ENCODE data around the gene CHST11. TPM values are rescaled to one million over a fixed set of nuclear protein-coding genes. Genes with fewer than 3 reads are reported as not detected.
"Not testable (repeated sequence)": the region's sequence is repeated elsewhere in the genome, so short reads cannot be mapped to it uniquely, and the experiment has no call there.

The CHST11 gene
- polyA plus RNA-seq, 4 donors, result 7.1 to 8.3 (median 7.7) TPM

- DNase-seq (ENCODE audit: low read depth in 4 of 4, low spot score in 3 of 4), result no peak
Measured at GRCh38 chr12:104553421-104553820, 96.7 kb downstream of the CHST11 start.

GRCh38 chr12:104555648-104556047, 98.9 kb downstream of the CHST11 start:
- DNase-seq (ENCODE audit: low read depth in 4 of 4, low spot score in 3 of 4), result peak in 2 of 4 donors; percentile 14 to 22

- no peak for DNase-seq (ENCODE audit: low read depth in 4 of 4, low spot score in 3 of 4)
Measured at GRCh38 chr12:104557488-104558195, 100.9 kb downstream of the CHST11 start.

- no peak for DNase-seq (ENCODE audit: low read depth in 4 of 4, low spot score in 3 of 4)
Measured at GRCh38 chr12:104560881-104561280, 104.1 kb downstream of the CHST11 start.

DNA sequence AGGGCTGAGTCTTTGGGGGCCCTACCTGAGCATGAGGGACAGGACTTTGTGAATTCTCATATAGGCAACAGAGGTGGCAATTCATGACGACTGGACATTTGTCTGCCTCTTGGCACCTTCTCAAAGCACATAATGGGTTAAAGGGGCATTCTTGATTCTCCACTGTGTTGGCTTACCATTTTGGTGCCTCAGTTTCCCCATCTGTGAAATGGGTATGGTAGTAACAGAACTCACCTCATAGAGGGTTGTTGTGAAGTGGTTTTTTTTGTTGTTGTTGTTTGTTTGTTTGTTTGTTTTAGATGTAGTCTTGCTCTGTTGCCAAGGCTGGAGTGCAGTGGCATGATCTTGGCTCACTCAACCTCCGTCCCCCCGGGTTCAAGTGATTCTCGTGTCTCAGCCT, 106.0 kb downstream of the CHST11 start:
- DNase-seq (ENCODE audit: low read depth in 4 of 4, low spot score in 3 of 4), result no peak

- DNase-seq (ENCODE audit: low read depth in 4 of 4, low spot score in 3 of 4), result not testable (repeated sequence)
Measured at GRCh38 chr12:104564662-104565061, 107.9 kb downstream of the CHST11 start.

GRCh38 chr12:104565606-104566243, 109.0 kb downstream of the CHST11 start:
- no peak for DNase-seq (ENCODE audit: low read depth in 4 of 4, low spot score in 3 of 4)

- DNase-seq (ENCODE audit: low read depth in 4 of 4, low spot score in 3 of 4), result no peak
Measured at GRCh38 chr12:104566244-104566993, 109.7 kb downstream of the CHST11 start.

DNA sequence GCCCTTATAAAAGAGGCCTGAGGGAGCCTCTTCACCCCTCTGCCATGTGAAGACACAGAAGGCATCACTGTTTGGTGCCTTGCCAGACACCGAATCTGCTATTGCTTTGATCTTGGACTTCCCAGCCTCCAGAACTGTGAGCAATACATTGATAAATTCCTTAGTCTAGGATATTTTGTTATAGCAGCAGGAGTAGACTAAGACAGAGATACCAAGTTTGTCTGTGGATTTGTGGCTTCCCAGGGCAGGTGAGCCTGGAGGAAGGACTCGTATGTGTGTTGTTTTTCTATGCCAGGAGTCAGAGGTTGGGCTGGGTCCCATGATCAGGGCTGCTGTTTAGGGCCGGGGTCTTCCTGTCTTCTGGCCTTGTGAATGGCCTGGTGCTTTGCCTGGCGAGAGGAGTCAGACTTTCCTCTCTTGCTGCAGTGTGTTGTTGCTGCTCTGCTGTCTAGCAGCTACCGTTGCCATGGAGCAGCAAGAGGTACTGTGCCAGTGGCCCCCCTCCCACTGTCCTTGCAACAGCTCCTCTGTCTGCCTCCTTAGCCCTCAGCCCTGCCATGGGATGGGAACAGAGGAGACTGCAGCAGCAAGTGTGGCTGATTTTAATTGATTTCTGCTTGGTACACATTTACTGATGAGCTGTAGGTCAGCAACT, 111.2 kb downstream of the CHST11 start:
- DNase-seq (ENCODE audit: low read depth in 4 of 4, low spot score in 3 of 4), result no peak

GRCh38 chr12:104568487-104568868, 111.7 kb downstream of the CHST11 start:
- DNase-seq (ENCODE audit: low read depth in 4 of 4, low spot score in 3 of 4), result no peak

DNA sequence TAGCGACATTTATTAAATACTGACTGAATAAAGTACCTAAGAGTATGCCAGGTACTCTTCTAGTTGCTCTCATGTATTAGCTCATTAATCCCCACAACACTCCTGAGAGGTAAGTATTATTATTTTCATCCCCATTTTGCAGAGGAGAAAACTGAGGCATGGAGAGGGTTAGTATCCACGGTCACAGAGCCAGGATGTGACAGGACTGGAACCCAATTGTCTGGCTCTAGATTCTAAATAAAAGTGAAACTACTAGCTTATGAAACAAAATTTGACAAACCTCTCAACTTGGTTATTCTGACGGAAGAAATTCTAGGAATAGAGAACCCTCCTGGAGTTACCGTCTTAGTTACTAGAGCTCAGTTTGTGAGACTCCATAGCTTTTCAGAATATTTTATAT, 112.2 kb downstream of the CHST11 start:
- DNase-seq (ENCODE audit: low read depth in 4 of 4, low spot score in 3 of 4), result no peak

GRCh38 chr12:104569346-104570173, 112.8 kb downstream of the CHST11 start:
- no peak for DNase-seq (ENCODE audit: low read depth in 4 of 4, low spot score in 3 of 4)

DNA sequence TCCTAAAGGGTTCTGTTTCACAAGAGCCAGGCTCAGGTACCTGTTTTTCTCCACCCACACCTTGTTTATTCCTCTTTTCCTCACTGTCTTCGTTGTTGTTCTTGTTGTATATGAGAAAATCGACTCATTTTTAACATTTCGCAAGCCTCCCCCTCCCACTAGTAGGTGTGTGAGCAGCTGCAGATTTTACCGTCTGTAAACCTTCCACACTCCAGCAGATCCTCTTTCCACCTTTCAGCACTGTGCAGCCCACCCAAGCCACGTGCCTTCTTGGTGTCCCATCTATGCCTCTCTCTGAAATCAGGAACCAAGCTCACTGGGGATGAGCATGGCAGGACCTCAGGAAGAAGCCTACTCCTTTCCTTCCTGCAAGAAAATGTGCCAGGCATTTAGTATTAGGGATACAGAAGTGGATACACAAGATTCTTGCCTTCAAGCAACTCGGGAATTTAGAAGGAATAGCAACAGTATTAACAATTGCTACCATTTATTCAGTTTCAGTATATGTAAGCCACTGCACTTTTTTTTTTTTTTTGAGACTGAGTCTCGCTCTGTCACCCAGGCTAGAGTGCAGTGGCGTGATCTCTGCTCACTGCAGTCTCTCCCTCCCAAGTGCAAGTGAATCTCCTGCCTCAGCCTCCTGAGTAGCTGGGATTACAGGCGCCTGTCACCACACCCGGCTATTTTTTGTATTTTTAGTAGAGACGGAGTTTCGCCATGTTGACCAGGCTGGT, 113.6 kb downstream of the CHST11 start:
- DNase-seq (ENCODE audit: low read depth in 4 of 4, low spot score in 3 of 4), result no peak

DNA sequence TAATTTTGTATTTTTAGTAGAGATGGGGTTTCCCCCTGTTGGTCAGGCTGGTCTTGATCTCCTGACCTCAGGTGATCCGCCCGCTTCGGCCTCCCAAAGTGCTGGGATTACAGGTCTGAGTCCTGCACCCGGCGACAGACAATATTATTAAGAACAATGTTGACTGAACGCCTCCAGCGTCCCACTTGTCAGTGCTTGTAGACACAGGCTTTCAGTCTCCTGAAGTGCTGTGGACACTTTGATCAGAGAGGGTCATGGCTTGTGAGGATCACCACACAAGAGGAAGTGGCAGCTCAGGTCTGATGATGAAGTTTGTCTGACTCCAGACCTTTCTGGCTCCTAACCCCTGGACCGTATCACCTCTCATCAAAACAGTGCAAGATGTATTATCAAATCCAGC, 114.6 kb downstream of the CHST11 start:
- DNase-seq (ENCODE audit: low read depth in 4 of 4, low spot score in 3 of 4), result no peak

DNA sequence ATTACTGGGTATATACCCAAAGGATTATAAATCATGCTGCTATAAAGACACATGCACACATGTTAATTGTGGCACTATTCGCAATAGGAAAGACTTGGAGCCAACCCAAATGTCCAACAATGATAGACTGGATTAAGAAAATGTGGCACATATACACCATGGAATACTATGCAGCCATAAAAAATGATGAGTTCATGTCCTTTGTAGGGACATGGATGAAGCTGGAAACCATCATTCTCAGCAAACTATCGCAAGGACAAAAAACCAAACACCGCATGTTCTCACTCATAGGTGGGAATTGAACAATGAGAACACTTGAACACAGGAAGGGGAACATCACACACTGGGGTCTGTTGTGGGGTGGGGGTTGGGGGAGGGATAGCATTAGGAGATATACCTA, 117.6 kb downstream of the CHST11 start:
- DNase-seq (ENCODE audit: low read depth in 4 of 4, low spot score in 3 of 4), result not testable (repeated sequence)

GRCh38 chr12:104574758-104575157, 118.0 kb downstream of the CHST11 start:
- not testable (repeated sequence) for DNase-seq (ENCODE audit: low read depth in 4 of 4, low spot score in 3 of 4)

DNA sequence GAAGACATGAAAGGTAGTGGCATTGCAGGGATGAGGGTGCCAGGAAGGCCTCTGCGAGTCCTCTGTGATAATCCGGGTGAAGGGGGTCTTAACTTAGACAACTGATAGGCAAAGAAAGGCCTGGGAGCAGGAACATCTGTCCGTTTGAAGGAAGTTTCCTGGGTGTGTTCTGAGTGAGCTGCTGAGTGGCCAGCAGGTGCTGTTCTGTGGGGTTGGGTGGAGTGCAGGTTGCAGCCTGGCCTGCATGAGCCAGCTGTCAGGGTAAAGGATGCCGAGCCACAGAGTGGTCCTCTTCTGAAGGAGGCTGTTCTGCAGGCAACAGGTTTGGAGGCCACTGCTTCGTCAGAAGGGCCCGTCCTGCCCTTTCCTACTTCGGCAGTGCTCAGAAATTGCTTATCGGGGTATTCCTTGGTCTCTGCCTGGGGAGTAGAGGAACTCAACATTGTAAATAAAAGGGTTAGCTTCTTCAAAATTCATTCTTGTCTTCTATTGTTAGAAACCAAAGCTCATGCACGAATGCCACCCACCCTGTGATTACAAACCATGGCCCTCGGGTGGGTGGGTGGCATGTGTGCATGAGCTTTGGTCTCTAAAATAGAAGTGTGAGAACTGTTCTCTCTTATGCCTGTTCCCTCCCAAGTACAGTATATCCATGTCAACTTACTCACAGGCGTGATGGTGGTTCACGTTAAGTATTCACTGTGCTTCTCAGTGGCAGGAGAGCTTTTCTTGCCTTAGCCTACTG, 118.9 kb downstream of the CHST11 start:
- DNase-seq (ENCODE audit: low read depth in 4 of 4, low spot score in 3 of 4), result no peak

- no peak for DNase-seq (ENCODE audit: low read depth in 4 of 4, low spot score in 3 of 4)
Measured at GRCh38 chr12:104576187-104576778, 119.5 kb downstream of the CHST11 start.

Measured in right renal pelvis (tissue), 4 donors.